ENCODE results near the gene PODNL1. TPM values are rescaled to one million over a fixed set of nuclear protein-coding genes. Genes with fewer than 3 reads are reported as not detected.

Gene PODNL1
- total RNA-seq, 1 experiment from 2014 or later, result not detected

GRCh38 chr19:13920524-13920923, 17.7 kb downstream of the PODNL1 start:
- no TSS peak for BruUV-seq (replicated peaks)
- H3K27me3 ChIP-seq (replicated peaks; ENCODE audit: control insufficient read depth, insufficient read depth, low read length), result no peaks in the 10 kb centered on the region
- H3K4me3 ChIP-seq (ENCODE audit: low read depth, low read length), result no peak overlapping the region
- no peaks in the 10 kb centered on the region for H3K9me3 Mint-ChIP-seq (ENCODE audit: unreplicated experiment)
- no peaks in the 10 kb centered on the region for H3K4me1 Mint-ChIP-seq (ENCODE audit: low read depth, unreplicated experiment)
- no peak for DNase-seq
- H3K27ac Mint-ChIP-seq (ENCODE audit: unreplicated experiment), result no peak overlapping the region
- intact Hi-C loops (cut with micrococcal nuclease; ENCODE audit: unreplicated experiment), result no loop called here
- H3K4me3 Mint-ChIP-seq (ENCODE audit: unreplicated experiment), result no peak overlapping the region
- CTCF ChIA-PET, result no interaction called here
- peaks cover 4% of the 10 kb centered on the region; the same call in 1 of the 2 replicates for H3K9me3 ChIP-seq
- TF ChIP-seq, protein P1, sequence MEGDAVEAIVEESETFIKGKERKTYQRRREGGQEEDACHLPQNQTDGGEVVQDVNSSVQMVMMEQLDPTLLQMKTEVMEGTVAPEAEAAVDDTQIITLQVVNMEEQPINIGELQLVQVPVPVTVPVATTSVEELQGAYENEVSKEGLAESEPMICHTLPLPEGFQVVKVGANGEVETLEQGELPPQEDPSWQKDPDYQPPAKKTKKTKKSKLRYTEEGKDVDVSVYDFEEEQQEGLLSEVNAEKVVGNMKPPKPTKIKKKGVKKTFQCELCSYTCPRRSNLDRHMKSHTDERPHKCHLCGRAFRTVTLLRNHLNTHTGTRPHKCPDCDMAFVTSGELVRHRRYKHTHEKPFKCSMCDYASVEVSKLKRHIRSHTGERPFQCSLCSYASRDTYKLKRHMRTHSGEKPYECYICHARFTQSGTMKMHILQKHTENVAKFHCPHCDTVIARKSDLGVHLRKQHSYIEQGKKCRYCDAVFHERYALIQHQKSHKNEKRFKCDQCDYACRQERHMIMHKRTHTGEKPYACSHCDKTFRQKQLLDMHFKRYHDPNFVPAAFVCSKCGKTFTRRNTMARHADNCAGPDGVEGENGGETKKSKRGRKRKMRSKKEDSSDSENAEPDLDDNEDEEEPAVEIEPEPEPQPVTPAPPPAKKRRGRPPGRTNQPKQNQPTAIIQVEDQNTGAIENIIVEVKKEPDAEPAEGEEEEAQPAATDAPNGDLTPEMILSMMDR (IDR thresholded peaks at IDR 0.05; ENCODE audit: insufficient read depth in 1 of 2, low read depth in 1 of 2, low read length in 1 of 2, severe bottlenecking in 1 of 2, unreplicated experiment in 1 of 2), result no peak
- POLR2A ChIA-PET, result interaction anchor here (0.6 to 1.0 kb wide), 2 partner anchors 9 to 216 kb away, joined by 3 read pairs; no protein-coding TSS in a partner anchor
- no peaks in the 10 kb centered on the region for H3K4me1 ChIP-seq
- peaks cover 6% of the 10 kb centered on the region for H3K36me3 ChIP-seq (ENCODE audit: control insufficient read depth, insufficient read depth, low read length)
- H3K27me3 Mint-ChIP-seq (ENCODE audit: insufficient read depth, unreplicated experiment), result no peaks in the 10 kb centered on the region
- peaks cover 74% of the 10 kb centered on the region for H3K36me3 Mint-ChIP-seq (ENCODE audit: insufficient read depth, unreplicated experiment)

GRCh38 chr19:13918726-13919411, 19.3 kb downstream of the PODNL1 start:
- no peak overlapping the region for H3K4me3 ChIP-seq (ENCODE audit: low read depth, low read length)
- no TSS peak for BruUV-seq (replicated peaks)
- no peaks in the 10 kb centered on the region for H3K27me3 ChIP-seq (replicated peaks; ENCODE audit: control insufficient read depth, insufficient read depth, low read length)
- peaks cover 4% of the 10 kb centered on the region; the same call in 1 of the 2 replicates for H3K9me3 ChIP-seq
- Mint-ChIP-seq H3K36me3 (ENCODE audit: insufficient read depth, unreplicated experiment) (peaks cover 67% of the 10 kb centered on the region), H3K27ac (ENCODE audit: unreplicated experiment) (no peak overlapping the region), H3K9me3 (ENCODE audit: unreplicated experiment) (no peaks in the 10 kb centered on the region), H3K4me3 (ENCODE audit: unreplicated experiment) (no peak overlapping the region), H3K27me3 (ENCODE audit: insufficient read depth, unreplicated experiment) (no peaks in the 10 kb centered on the region), H3K4me1 (ENCODE audit: low read depth, unreplicated experiment) (no peaks in the 10 kb centered on the region)
- TF ChIP-seq, protein P1 (IDR thresholded peaks at IDR 0.05; ENCODE audit: insufficient read depth in 1 of 2, low read depth in 1 of 2, low read length in 1 of 2, severe bottlenecking in 1 of 2, unreplicated experiment in 1 of 2), result no peak
- ChIA-PET CTCF (no interaction called here), POLR2A (no interaction called here)
- intact Hi-C loops (cut with micrococcal nuclease; ENCODE audit: unreplicated experiment), result no loop called here
- H3K4me1 ChIP-seq, result no peaks in the 10 kb centered on the region
- peaks cover 6% of the 10 kb centered on the region for H3K36me3 ChIP-seq (ENCODE audit: control insufficient read depth, insufficient read depth, low read length)
- DNase-seq, result no peak

GRCh38 chr19:13917888-13918406, 20.3 kb downstream of the PODNL1 start:
- no peak for DNase-seq

More at GRCh38 chr19:13917888-13918406, 20.3 kb downstream of the PODNL1 start:
- Mint-ChIP-seq H3K36me3 (ENCODE audit: insufficient read depth, unreplicated experiment) (peaks cover 67% of the 10 kb centered on the region), H3K4me1 (ENCODE audit: low read depth, unreplicated experiment) (no peaks in the 10 kb centered on the region), H3K27ac (ENCODE audit: unreplicated experiment) (no peak overlapping the region), H3K9me3 (ENCODE audit: unreplicated experiment) (no peaks in the 10 kb centered on the region), H3K4me3 (ENCODE audit: unreplicated experiment) (no peak overlapping the region), H3K27me3 (ENCODE audit: insufficient read depth, unreplicated experiment) (no peaks in the 10 kb centered on the region)
- BruUV-seq (replicated peaks), result no TSS peak
- no peaks in the 10 kb centered on the region for H3K4me1 ChIP-seq
- no peak overlapping the region for H3K4me3 ChIP-seq (ENCODE audit: low read depth, low read length)
- ChIA-PET CTCF (no interaction called here), POLR2A (no interaction called here)
- intact Hi-C loops (cut with micrococcal nuclease; ENCODE audit: unreplicated experiment), result no loop called here
- H3K36me3 ChIP-seq (ENCODE audit: control insufficient read depth, insufficient read depth, low read length), result peaks cover 6% of the 10 kb centered on the region
- TF ChIP-seq, protein P1 (IDR thresholded peaks at IDR 0.05; ENCODE audit: insufficient read depth in 1 of 2, low read depth in 1 of 2, low read length in 1 of 2, severe bottlenecking in 1 of 2, unreplicated experiment in 1 of 2), result no peak
- H3K27me3 ChIP-seq (replicated peaks; ENCODE audit: control insufficient read depth, insufficient read depth, low read length), result no peaks in the 10 kb centered on the region
- peaks cover 4% of the 10 kb centered on the region; the same call in 1 of the 2 replicates for H3K9me3 ChIP-seq

Measured in Caco-2 (cell line).